ENCODE measurements around the gene LTBP2. TPM values are rescaled to one million over a fixed set of nuclear protein-coding genes. Genes with fewer than 3 reads are reported as not detected.

LTBP2 gene
- total and polyA plus RNA-seq, 7 donors, result 0.46 to 71.2 (median 12.1) TPM

DNA sequence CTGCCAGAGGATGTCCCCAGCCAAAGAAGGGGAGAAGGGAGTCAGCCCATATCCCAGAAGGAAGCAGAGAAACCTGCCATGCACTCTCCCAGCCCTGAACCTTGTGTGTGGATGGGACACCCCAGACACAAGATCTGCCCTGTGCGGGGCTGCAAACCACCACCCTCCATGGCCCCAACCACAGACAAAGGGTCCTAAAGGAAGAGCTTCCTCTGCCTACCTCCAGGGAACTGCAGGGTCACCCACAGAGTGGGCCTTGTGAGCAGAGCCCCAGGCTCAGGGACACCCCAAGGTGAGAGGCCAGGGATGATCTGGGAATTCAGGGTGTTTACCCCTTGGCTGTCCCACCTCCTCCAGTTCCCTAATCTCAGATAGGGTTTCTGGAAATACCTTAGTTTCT is 62.0 kb downstream of the LTBP2 start:
- intact Hi-C loops (cut with DNase I), result no loop called here
- no peaks in the 10 kb centered on the region for H3K36me3 ChIP-seq
- H3K27ac ChIP-seq, result no peak overlapping the region
- no peaks in the 10 kb centered on the region for H3K27me3 ChIP-seq
- H3K4me1 ChIP-seq, result peaks cover 0 to 8% (median 0%) of the 10 kb centered on the region in 4 donors
- DNase-seq, result no peak
- WGBS, 2 donors, result 0% methylated on average over 1 of the region's 1 CpG
- TF ChIP-seq, protein P1, sequence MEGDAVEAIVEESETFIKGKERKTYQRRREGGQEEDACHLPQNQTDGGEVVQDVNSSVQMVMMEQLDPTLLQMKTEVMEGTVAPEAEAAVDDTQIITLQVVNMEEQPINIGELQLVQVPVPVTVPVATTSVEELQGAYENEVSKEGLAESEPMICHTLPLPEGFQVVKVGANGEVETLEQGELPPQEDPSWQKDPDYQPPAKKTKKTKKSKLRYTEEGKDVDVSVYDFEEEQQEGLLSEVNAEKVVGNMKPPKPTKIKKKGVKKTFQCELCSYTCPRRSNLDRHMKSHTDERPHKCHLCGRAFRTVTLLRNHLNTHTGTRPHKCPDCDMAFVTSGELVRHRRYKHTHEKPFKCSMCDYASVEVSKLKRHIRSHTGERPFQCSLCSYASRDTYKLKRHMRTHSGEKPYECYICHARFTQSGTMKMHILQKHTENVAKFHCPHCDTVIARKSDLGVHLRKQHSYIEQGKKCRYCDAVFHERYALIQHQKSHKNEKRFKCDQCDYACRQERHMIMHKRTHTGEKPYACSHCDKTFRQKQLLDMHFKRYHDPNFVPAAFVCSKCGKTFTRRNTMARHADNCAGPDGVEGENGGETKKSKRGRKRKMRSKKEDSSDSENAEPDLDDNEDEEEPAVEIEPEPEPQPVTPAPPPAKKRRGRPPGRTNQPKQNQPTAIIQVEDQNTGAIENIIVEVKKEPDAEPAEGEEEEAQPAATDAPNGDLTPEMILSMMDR (IDR thresholded peaks at IDR 0.05), result no peak
- TF ChIP-seq POLR2A (IDR thresholded peaks at IDR 0.05) (no peak), EP300 (IDR thresholded peaks at IDR 0.05) (no peak), POLR2AphosphoS5 (IDR thresholded peaks at IDR 0.05) (no peak)
- H3K4me3 ChIP-seq, result no peak overlapping the region
- H3K9me3 ChIP-seq, result no peaks in the 10 kb centered on the region

DNA sequence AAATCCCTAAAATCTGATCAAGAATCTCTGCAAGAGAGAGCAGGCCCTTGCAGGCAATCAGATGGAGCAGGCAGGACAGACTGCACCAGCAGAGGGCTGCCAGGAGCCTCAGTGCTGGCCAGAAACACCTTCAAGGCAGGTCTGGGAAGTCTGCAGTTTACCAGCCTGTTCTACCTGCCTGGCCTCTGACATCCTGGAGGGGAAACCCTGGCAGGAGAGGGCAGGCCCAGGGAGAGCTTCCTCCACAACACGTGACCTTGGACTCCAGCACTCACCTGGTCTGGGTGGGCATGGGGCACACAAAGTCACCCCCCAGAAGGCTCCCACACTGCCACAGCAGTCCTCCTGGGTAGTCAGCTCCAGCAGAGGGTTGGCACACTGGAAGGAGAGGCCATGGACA is 62.4 kb downstream of the LTBP2 start:
- DNase-seq, result no peak
- intact Hi-C loops (cut with DNase I), result no loop called here
- no peaks in the 10 kb centered on the region for H3K9me3 ChIP-seq
- H3K27ac ChIP-seq, result no peak overlapping the region
- no peaks in the 10 kb centered on the region for H3K36me3 ChIP-seq
- H3K4me1 ChIP-seq, result peaks cover 0 to 8% (median 0%) of the 10 kb centered on the region in 4 donors
- no peaks in the 10 kb centered on the region for H3K27me3 ChIP-seq
- 73 to 88% methylated on average over 1 of the region's 1 CpG for WGBS, 2 donors
- H3K4me3 ChIP-seq, result no peak overlapping the region
- TF ChIP-seq POLR2A (IDR thresholded peaks at IDR 0.05), result no peak
- TF ChIP-seq POLR2AphosphoS5 (IDR thresholded peaks at IDR 0.05), result no peak
- TF ChIP-seq EP300 (IDR thresholded peaks at IDR 0.05), result no peak
- TF ChIP-seq, protein P1 (IDR thresholded peaks at IDR 0.05), result no peak

DNA sequence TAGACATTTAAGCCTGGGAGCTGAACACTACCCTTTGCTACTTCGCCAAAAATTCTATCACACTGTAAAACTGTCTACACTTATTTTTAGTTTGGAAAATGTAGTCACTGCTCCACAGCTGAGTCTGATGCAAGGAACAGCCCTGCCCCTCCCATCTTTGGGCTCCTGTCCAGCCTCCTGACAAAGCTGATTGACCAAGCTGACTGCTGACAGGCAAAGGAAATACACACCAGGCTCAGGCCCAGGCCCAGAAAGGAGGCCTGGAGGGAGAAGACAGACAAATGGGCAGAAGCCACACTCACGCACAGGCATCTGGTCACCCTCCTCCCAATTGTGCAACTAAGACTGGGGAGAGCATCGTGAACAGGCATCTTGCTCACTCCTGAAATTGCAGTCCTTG is 63.2 kb downstream of the LTBP2 start:
- Histone ChIP-seq H3K4me3 (no peak overlapping the region), H3K36me3 (no peaks in the 10 kb centered on the region), H3K27me3 (no peaks in the 10 kb centered on the region), H3K27ac (no peak overlapping the region), H3K9me3 (no peaks in the 10 kb centered on the region), H3K4me1 (peaks cover 0 to 8% (median 0%) of the 10 kb centered on the region in 4 donors)
- TF ChIP-seq, protein P1 (IDR thresholded peaks at IDR 0.05), result no peak
- no peak for TF ChIP-seq POLR2AphosphoS5 (IDR thresholded peaks at IDR 0.05)
- TF ChIP-seq EP300 (IDR thresholded peaks at IDR 0.05), result no peak
- no peak for TF ChIP-seq POLR2A (IDR thresholded peaks at IDR 0.05)
- intact Hi-C loops (cut with DNase I), result no loop called here
- DNase-seq, result peak; percentile 75
- 84 to 91% methylated on average over 3 of the region's 3 CpGs for WGBS, 2 donors

DNA sequence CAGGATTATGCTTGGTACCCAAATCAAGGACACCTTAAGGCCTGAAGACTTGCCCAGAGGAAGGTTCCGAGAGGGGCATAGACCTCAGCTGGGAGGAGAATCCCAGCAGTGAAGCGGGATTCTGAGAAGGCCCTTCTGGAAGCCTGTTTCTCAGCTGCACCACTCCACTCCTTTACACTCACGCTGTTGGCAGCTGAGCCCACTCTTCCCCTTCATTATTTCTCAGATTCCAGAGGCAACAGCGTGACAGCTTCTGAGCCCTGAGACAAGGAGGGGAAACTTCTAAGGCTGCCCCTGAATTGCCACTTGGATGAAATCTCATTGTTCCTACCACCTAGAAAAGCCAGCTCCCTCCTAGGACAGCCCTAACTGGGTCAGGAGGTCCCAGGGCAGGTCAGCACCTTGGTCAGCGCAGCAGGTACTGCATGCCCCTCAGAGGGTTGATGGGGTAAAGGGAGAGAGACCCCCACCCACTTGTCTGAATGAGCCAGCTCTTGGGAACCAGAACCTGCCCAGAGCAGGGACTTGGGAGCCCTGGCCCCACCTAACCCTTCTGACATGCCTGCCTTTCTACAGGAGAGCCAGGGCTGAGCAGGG is 64.6 kb downstream of the LTBP2 start:
- Histone ChIP-seq H3K27me3 (no peaks in the 10 kb centered on the region), H3K9me3 (no peaks in the 10 kb centered on the region), H3K27ac (no peak overlapping the region), H3K36me3 (no peaks in the 10 kb centered on the region), H3K4me3 (no peak overlapping the region), H3K4me1 (peaks cover 0 to 8% (median 0%) of the 10 kb centered on the region in 4 donors)
- TF ChIP-seq EP300 (IDR thresholded peaks at IDR 0.05) (no peak), POLR2A (IDR thresholded peaks at IDR 0.05) (no peak), POLR2AphosphoS5 (IDR thresholded peaks at IDR 0.05) (no peak)
- TF ChIP-seq, protein P1 (IDR thresholded peaks at IDR 0.05), result no peak
- WGBS, 2 donors, result 90 to 91% methylated on average over 5 of the region's 5 CpGs
- intact Hi-C loops (cut with DNase I), result no loop called here
- DNase-seq, result no peak

DNA sequence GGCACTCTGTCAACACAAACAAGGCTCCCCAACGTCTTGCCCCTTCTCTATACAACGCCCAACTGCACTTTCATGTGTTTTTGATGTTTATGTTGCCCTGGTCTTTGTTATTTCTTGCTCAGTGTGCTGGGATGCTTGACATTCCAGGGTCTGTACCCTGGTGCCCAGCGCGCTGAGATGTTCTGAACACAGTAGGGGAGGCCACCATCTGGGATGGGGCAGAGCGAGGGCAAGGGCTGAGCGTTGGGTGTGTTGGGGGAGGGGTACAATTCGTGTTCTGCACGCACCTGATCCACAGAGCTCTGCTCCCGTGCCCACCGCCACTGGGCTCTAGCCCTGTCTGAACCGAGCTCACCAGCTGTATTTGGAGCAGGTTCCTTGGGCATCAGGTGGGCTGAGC is 65.6 kb downstream of the LTBP2 start:
- no peak for DNase-seq
- intact Hi-C loops (cut with DNase I), result no loop called here
- Histone ChIP-seq H3K4me1 (peaks cover 0 to 8% (median 0%) of the 10 kb centered on the region in 4 donors), H3K4me3 (no peak overlapping the region), H3K27ac (no peak overlapping the region), H3K9me3 (no peaks in the 10 kb centered on the region), H3K27me3 (no peaks in the 10 kb centered on the region), H3K36me3 (no peaks in the 10 kb centered on the region)
- 66 to 72% methylated on average over 11 of the region's 11 CpGs for WGBS, 2 donors
- TF ChIP-seq EP300 (IDR thresholded peaks at IDR 0.05) (no peak), POLR2AphosphoS5 (IDR thresholded peaks at IDR 0.05) (no peak), POLR2A (IDR thresholded peaks at IDR 0.05) (no peak)
- TF ChIP-seq, protein P1 (IDR thresholded peaks at IDR 0.05), result no peak

Measured in sigmoid colon (tissue), 7 donors.